Neural progenitor cell (in vitro differentiated cells): ENCODE data around the gene METTL6.

Experiments used
- EZH2 ChIP-seq: fragments of 200-600 bp; sonication (generic); IDR thresholded peaks from 2 replicates; pipeline ENCODE4 v1.6.1; 2017; ENCODE audit warnings: antibody characterized with exemption, mild to moderate bottlenecking, moderate library complexity
- EZH2phosphoT487 ChIP-seq: fragments of 200-600 bp; sonication (generic); IDR thresholded peaks from 2 replicates; pipeline ENCODE4 v1.6.1; 2017; ENCODE audit warnings: antibody characterized with exemption
- TF ChIP-seq, protein P1 (sequence below): fragments of 200-600 bp; sonication (generic); IDR thresholded peaks from 2 replicates; pipeline ENCODE4 v1.5.1; 2017; ENCODE audit warnings: antibody characterized with exemption, mild to moderate bottlenecking

DNA sequence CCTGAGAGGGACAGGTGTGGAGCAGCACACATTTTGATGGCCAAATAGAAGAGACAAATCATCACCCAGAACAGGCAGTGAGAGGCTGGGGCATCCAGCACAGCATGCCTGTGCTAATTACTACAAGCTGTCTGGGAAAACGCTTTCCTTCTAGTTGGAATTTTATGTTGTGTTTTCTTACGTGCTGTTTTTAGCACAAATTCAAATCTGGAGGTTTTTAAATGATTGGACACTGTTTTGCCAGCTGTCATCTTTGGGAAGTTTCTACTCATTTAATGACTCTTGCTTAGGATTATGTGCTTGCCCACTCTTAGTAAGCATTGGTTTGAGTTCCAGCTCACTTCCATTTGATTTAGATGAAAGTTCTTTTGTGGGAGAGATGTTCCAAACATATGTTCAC, 43.5 kb upstream of the METTL6 start:
- TF ChIP-seq, protein P1, sequence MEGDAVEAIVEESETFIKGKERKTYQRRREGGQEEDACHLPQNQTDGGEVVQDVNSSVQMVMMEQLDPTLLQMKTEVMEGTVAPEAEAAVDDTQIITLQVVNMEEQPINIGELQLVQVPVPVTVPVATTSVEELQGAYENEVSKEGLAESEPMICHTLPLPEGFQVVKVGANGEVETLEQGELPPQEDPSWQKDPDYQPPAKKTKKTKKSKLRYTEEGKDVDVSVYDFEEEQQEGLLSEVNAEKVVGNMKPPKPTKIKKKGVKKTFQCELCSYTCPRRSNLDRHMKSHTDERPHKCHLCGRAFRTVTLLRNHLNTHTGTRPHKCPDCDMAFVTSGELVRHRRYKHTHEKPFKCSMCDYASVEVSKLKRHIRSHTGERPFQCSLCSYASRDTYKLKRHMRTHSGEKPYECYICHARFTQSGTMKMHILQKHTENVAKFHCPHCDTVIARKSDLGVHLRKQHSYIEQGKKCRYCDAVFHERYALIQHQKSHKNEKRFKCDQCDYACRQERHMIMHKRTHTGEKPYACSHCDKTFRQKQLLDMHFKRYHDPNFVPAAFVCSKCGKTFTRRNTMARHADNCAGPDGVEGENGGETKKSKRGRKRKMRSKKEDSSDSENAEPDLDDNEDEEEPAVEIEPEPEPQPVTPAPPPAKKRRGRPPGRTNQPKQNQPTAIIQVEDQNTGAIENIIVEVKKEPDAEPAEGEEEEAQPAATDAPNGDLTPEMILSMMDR: no peak
- TF ChIP-seq EZH2phosphoT487 (no peak), EZH2 (no peak)
